Measurements from ENCODE around the gene HOXD4. TPM values are rescaled to one million over a fixed set of nuclear protein-coding genes. Genes with fewer than 3 reads are reported as not detected.

Gene HOXD4
- total RNA-seq, 2 experiments from 2014 or later: not detected

- H3K9me3 ChIP-seq (ENCODE audit: control insufficient read depth in 1 of 2, insufficient read depth in 1 of 2, low read length in 2 of 2): peaks cover 0 to 69% of the 10 kb centered on the region in 2 experiments
- CTCF ChIA-PET: no interaction called here
- Mint-ChIP-seq H3K4me3 (no peak overlapping the region), H3K9me3 (no peaks in the 10 kb centered on the region), H3K27ac (no peak overlapping the region), H3K4me1 (ENCODE audit: low read depth) (peaks cover 30% of the 10 kb centered on the region), H3K36me3 (ENCODE audit: low read depth) (peaks cover 4% of the 10 kb centered on the region), H3K27me3 (peaks cover 93% of the 10 kb centered on the region)
- H3K27me3 ChIP-seq (ENCODE audit: control insufficient read depth in 1 of 2, insufficient read depth in 2 of 2, low read length in 2 of 2): peaks cover 76 to 99% of the 10 kb centered on the region in 2 experiments
- DNase-seq: no peak
- peaks cover 22% of the 10 kb centered on the region for H3K4me1 ChIP-seq (ENCODE audit: insufficient read depth, low read length)
- ATAC-seq (ENCODE audit: poor library complexity): no peak
- TF ChIP-seq CTCF (IDR thresholded peaks at IDR 0.05): no peak
- intact Hi-C loops (cut with DNase I, micrococcal nuclease): no loop called here
- POLR2A ChIA-PET: no interaction called here
- no peak overlapping the region for H3K4me3 ChIP-seq (ENCODE audit: low read length)
- H3K27ac ChIP-seq (ENCODE audit: low read depth in 1 of 2, low read length in 2 of 2): no peak overlapping the region
- no peaks in the 10 kb centered on the region for H3K36me3 ChIP-seq (ENCODE audit: insufficient read depth, low read length)
These were observed 7.7 kb downstream of the HOXD4 start for GRCh38 chr2:176158855-176159662.

- intact Hi-C loops (cut with DNase I, micrococcal nuclease): no loop called here
These were observed 8.4 kb downstream of the HOXD4 start for GRCh38 chr2:176159663-176160250.

More at GRCh38 chr2:176159663-176160250, 8.4 kb downstream of the HOXD4 start:
- H3K27me3 Mint-ChIP-seq: peaks cover 93% of the 10 kb centered on the region
- TF ChIP-seq CTCF (IDR thresholded peaks at IDR 0.05): no peak
- ATAC-seq (ENCODE audit: poor library complexity) (no peak), DNase-seq (no peak)
- H3K27ac Mint-ChIP-seq: no peak overlapping the region
- H3K4me3 ChIP-seq (ENCODE audit: low read length): no peak overlapping the region
- peaks cover 27% of the 10 kb centered on the region for H3K4me1 ChIP-seq (ENCODE audit: insufficient read depth, low read length)
- H3K4me1 Mint-ChIP-seq (ENCODE audit: low read depth): peaks cover 32% of the 10 kb centered on the region
- no peak overlapping the region for H3K27ac ChIP-seq (ENCODE audit: low read depth in 1 of 2, low read length in 2 of 2)
- POLR2A ChIA-PET: no interaction called here
- H3K36me3 Mint-ChIP-seq (ENCODE audit: low read depth): peaks cover 5% of the 10 kb centered on the region
- CTCF ChIA-PET: no interaction called here
- peaks cover 0 to 73% of the 10 kb centered on the region in 2 experiments for H3K9me3 ChIP-seq (ENCODE audit: control insufficient read depth in 1 of 2, insufficient read depth in 1 of 2, low read length in 2 of 2)
- peak overlapping the region; percentile 4 for H3K4me3 Mint-ChIP-seq
- H3K9me3 Mint-ChIP-seq: no peaks in the 10 kb centered on the region
- H3K36me3 ChIP-seq (ENCODE audit: insufficient read depth, low read length): no peaks in the 10 kb centered on the region
- peaks cover 80 to 99% of the 10 kb centered on the region in 2 experiments for H3K27me3 ChIP-seq (ENCODE audit: control insufficient read depth in 1 of 2, insufficient read depth in 2 of 2, low read length in 2 of 2)
